ENCODE measurements around the gene IFFO2. TPM values are rescaled to one million over a fixed set of nuclear protein-coding genes. Genes with fewer than 3 reads are reported as not detected.
A peak's percentile ranks its signal among the peaks of the same experiment; 100 is the strongest.

IFFO2 gene
- total RNA-seq, 1 experiment from 2014 or later: 15.6 TPM

DNA sequence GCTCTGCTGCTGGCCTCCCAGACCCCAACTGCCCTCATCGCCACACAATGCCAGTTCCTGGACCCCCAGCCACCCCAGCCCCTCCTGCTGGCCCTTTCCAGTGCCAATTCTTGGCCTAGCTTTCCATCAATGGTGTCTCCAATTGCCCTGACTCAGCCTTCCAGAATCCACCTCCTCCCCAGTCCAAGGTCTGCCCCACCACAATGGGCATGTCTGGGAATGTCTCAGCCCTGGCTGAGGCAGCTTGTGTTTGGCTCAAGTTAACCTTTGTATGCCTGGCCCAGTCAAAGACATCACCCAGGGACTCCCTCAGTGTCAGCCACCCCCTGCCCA, 70.5 kb downstream of the IFFO2 start:
- Histone ChIP-seq H3K9me3 (ENCODE audit: control insufficient read depth in 1 of 2, insufficient read depth in 1 of 2, low read depth in 1 of 2, low read length in 2 of 2) (no peaks in the 10 kb centered on the region), H3K4me2 (ENCODE audit: low read length) (0 out of 2 replicates have a peak overlapping the region, but pooled peaks have one; percentile 14), H3K27me3 (ENCODE audit: insufficient read depth, low read length) (no peaks in the 10 kb centered on the region), H3K9me2 (ENCODE audit: insufficient read depth) (no peaks in the 10 kb centered on the region), H4K20me1 (ENCODE audit: insufficient read depth) (no peaks in the 10 kb centered on the region), H2AFZ (ENCODE audit: low read depth, low read length, poor library complexity, severe bottlenecking) (no peak overlapping the region), H3K9ac (ENCODE audit: low read length) (no peak overlapping the region), H3K4me1 (ENCODE audit: control insufficient read depth in 1 of 2, insufficient read depth in 2 of 2, low read length in 2 of 2) (peaks cover 0 to 5% of the 10 kb centered on the region in 2 experiments; a peak in 1 of 4 replicates), H3K4me3 (replicated peaks in 1 of 2; ENCODE audit: low read depth in 1 of 2, low read length in 2 of 2) (no peak overlapping the region), H3K79me2 (ENCODE audit: insufficient read depth, low read length) (no peaks in the 10 kb centered on the region), H3K36me3 (ENCODE audit: control insufficient read depth in 1 of 2, insufficient read depth in 2 of 2, low read length in 2 of 2) (no peaks in the 10 kb centered on the region), H3K27ac (ENCODE audit: low read depth, low read length) (no peak overlapping the region)
- TF ChIP-seq FOSL1 (IDR thresholded peaks at IDR 0.05; ENCODE audit: low read depth) (no peak), SRF (IDR thresholded peaks at IDR 0.05; ENCODE audit: low read depth) (no peak), POLR2A (IDR thresholded peaks at IDR 0.05; ENCODE audit: borderline replicate concordance, extremely low read depth, insufficient read depth, insufficient read length) (no peak), POLR2AphosphoS5 (IDR thresholded peaks at IDR 0.05; ENCODE audit: low read depth, low read length) (no peak), ZNF274 (IDR thresholded peaks at IDR 0.05; ENCODE audit: low read depth, low read length) (no peak), JUND (IDR thresholded peaks at IDR 0.05) (no peak), EGR1 (IDR thresholded peaks at IDR 0.05; ENCODE audit: low read depth) (no peak), ELF1 (IDR thresholded peaks at IDR 0.05; ENCODE audit: borderline replicate concordance, low read depth) (no peak), ZFX (IDR thresholded peaks at IDR 0.05) (no peak), RAD21 (IDR thresholded peaks at IDR 0.05; ENCODE audit: low read depth) (no peak), SIN3A (IDR thresholded peaks at IDR 0.05; ENCODE audit: low read depth) (no peak), EZH2 (IDR thresholded peaks at IDR 0.05) (no peak), TCF7L2 (IDR thresholded peaks at IDR 0.05; ENCODE audit: borderline replicate concordance, extremely low read depth, insufficient read depth, insufficient read length) (no peak)
- TF ChIP-seq, protein P1, sequence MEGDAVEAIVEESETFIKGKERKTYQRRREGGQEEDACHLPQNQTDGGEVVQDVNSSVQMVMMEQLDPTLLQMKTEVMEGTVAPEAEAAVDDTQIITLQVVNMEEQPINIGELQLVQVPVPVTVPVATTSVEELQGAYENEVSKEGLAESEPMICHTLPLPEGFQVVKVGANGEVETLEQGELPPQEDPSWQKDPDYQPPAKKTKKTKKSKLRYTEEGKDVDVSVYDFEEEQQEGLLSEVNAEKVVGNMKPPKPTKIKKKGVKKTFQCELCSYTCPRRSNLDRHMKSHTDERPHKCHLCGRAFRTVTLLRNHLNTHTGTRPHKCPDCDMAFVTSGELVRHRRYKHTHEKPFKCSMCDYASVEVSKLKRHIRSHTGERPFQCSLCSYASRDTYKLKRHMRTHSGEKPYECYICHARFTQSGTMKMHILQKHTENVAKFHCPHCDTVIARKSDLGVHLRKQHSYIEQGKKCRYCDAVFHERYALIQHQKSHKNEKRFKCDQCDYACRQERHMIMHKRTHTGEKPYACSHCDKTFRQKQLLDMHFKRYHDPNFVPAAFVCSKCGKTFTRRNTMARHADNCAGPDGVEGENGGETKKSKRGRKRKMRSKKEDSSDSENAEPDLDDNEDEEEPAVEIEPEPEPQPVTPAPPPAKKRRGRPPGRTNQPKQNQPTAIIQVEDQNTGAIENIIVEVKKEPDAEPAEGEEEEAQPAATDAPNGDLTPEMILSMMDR (IDR thresholded peaks at IDR 0.05 in 2 of 3, conservative IDR thresholded peaks at IDR 0.05 in 1 of 3; ENCODE audit: borderline replicate concordance in 1 of 3, insufficient read depth in 1 of 3, low read depth in 2 of 3, low read length in 2 of 3): no peak
- TF ChIP-seq, protein P2, sequence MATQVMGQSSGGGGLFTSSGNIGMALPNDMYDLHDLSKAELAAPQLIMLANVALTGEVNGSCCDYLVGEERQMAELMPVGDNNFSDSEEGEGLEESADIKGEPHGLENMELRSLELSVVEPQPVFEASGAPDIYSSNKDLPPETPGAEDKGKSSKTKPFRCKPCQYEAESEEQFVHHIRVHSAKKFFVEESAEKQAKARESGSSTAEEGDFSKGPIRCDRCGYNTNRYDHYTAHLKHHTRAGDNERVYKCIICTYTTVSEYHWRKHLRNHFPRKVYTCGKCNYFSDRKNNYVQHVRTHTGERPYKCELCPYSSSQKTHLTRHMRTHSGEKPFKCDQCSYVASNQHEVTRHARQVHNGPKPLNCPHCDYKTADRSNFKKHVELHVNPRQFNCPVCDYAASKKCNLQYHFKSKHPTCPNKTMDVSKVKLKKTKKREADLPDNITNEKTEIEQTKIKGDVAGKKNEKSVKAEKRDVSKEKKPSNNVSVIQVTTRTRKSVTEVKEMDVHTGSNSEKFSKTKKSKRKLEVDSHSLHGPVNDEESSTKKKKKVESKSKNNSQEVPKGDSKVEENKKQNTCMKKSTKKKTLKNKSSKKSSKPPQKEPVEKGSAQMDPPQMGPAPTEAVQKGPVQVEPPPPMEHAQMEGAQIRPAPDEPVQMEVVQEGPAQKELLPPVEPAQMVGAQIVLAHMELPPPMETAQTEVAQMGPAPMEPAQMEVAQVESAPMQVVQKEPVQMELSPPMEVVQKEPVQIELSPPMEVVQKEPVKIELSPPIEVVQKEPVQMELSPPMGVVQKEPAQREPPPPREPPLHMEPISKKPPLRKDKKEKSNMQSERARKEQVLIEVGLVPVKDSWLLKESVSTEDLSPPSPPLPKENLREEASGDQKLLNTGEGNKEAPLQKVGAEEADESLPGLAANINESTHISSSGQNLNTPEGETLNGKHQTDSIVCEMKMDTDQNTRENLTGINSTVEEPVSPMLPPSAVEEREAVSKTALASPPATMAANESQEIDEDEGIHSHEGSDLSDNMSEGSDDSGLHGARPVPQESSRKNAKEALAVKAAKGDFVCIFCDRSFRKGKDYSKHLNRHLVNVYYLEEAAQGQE (IDR thresholded peaks at IDR 0.05; ENCODE audit: low read depth): no peak
- RAD21 ChIA-PET (ENCODE audit: low non-redundant PET in 1 of 2, low total read pairs in 2 of 2, uncharacterized antibody in 2 of 2, unreplicated experiment in 2 of 2): no interaction called here
- ATAC-seq: no peak
- intact Hi-C loops (cut with micrococcal nuclease): no loop called here
- BruUV-seq (replicated peaks): no TSS peak
- POLR2A ChIA-PET: no interaction called here
- DNase-seq (ENCODE audit: low read depth, low spot score): no peak
- CTCF ChIA-PET: no interaction called here
